ENCODE results near the gene UQCRQ. TPM values are rescaled to one million over a fixed set of nuclear protein-coding genes. Genes with fewer than 3 reads are reported as not detected.

Gene UQCRQ
- total RNA-seq, 2 experiments from 2014 or later: 540 to 565 TPM

- Mint-ChIP-seq H3K4me3 (no peak overlapping the region), H3K27me3 (no peaks in the 10 kb centered on the region), H3K9me3 (no peaks in the 10 kb centered on the region), H3K27ac (no peak overlapping the region), H3K4me1 (ENCODE audit: low read depth) (peaks cover under 1% of the 10 kb centered on the region), H3K36me3 (peaks cover 22% of the 10 kb centered on the region)
- CTCF ChIA-PET: no interaction called here
- POLR2A ChIA-PET: no interaction called here
- DNase-seq: no peak
- intact Hi-C loops (cut with micrococcal nuclease): no loop called here
These were observed 7.5 kb downstream of the UQCRQ start for GRCh38 chr5:132873930-132874271.

- no peaks in the 10 kb centered on the region for H3K9me3 Mint-ChIP-seq
- no peaks in the 10 kb centered on the region for H3K4me1 Mint-ChIP-seq (ENCODE audit: low read depth)
- H3K36me3 Mint-ChIP-seq: peaks cover 22% of the 10 kb centered on the region
- intact Hi-C loops (cut with micrococcal nuclease): no loop called here
- no peaks in the 10 kb centered on the region for H3K27me3 Mint-ChIP-seq
- H3K27ac Mint-ChIP-seq: no peak overlapping the region
- ChIA-PET CTCF (no interaction called here), POLR2A (interaction anchor here (1.8 kb wide), 1 partner anchor 9 kb away, joined by 4 read pairs; no protein-coding TSS in a partner anchor)
- DNase-seq: no peak
- H3K4me3 Mint-ChIP-seq: no peak overlapping the region
These were observed 9.7 kb downstream of the UQCRQ start for GRCh38 chr5:132876020-132876759.

- no peaks in the 10 kb centered on the region for H3K4me1 Mint-ChIP-seq (ENCODE audit: low read depth)
- H3K36me3 Mint-ChIP-seq: peaks cover 21% of the 10 kb centered on the region
- H3K9me3 Mint-ChIP-seq: no peaks in the 10 kb centered on the region
- H3K27me3 Mint-ChIP-seq: no peaks in the 10 kb centered on the region
- intact Hi-C loops (cut with micrococcal nuclease): no loop called here
- DNase-seq: no peak
- H3K4me3 Mint-ChIP-seq: no peak overlapping the region
- no peak overlapping the region for H3K27ac Mint-ChIP-seq
- POLR2A ChIA-PET: interaction anchor here (1.8 kb wide), 1 partner anchor 10 kb away, joined by 4 read pairs; no protein-coding TSS in a partner anchor
- CTCF ChIA-PET: interaction anchor here (0.7 to 1.8 kb wide), 2 partner anchors 14 to 53 kb away, joined by 4 to 6 read pairs; no protein-coding TSS in a partner anchor
These were observed 11.0 kb downstream of the UQCRQ start for GRCh38 chr5:132877466-132877865.

DNA sequence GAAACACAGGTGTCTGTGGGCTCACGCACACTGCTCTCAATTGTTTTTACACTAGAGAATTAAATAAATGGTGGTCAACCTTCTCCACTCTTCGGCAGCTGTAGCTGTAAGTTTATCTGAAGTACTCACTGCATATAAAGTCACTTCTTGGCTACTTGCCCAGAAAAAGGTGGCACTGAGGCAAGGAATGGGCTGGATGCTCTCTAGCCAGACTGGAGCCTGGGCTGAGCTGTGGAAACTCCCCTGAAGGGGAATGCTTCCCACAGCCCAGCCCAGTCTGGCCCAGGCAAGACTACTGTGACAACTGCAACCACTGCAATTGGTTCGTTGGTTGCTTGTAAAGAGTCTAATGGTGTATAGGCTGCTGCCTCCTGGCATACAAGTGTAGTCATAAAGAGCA is 11.5 kb downstream of the UQCRQ start:
- Mint-ChIP-seq H3K4me1 (ENCODE audit: low read depth) (no peaks in the 10 kb centered on the region), H3K4me3 (no peak overlapping the region), H3K9me3 (no peaks in the 10 kb centered on the region), H3K36me3 (peaks cover 19% of the 10 kb centered on the region), H3K27ac (no peak overlapping the region), H3K27me3 (no peaks in the 10 kb centered on the region)
- intact Hi-C loops (cut with micrococcal nuclease): no loop called here
- CTCF ChIA-PET: interaction anchor here (1.8 kb wide), 1 partner anchor 14 kb away, joined by 6 read pairs; no protein-coding TSS in a partner anchor
- POLR2A ChIA-PET: interaction anchor here (1.8 kb wide), 1 partner anchor 11 kb away, joined by 4 read pairs; no protein-coding TSS in a partner anchor
- no peak for DNase-seq

DNA sequence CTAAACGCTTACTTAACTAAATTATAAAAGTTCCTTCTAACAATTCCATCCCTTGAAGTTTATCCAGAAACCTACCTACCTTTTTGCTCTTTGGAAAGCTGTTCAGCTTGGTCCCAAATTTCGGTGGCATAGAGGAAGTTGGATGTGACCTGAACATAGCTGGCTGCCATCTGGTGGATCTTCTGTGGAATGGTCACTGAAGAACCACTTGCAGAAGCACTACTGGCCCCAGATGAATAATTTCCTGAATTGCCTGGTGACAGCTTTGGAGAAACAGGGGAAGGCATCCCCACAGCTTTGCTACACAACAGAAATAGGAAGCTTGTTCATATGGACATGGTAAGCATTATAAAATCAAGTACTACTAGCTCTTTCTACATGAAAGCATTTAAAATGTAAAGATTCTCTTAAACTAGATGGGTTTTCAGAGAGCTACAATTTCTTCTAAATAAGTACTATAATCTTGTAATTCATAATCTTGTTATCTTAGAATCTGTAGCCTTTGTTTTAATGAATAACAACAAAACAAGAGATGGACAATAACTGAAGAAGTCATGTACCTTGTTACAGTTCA is 16.9 kb downstream of the UQCRQ start:
- Mint-ChIP-seq H3K4me1 (ENCODE audit: low read depth) (peaks cover 3% of the 10 kb centered on the region), H3K4me3 (no peak overlapping the region), H3K27me3 (no peaks in the 10 kb centered on the region), H3K27ac (no peak overlapping the region), H3K9me3 (no peaks in the 10 kb centered on the region), H3K36me3 (peaks cover 28% of the 10 kb centered on the region)
- POLR2A ChIA-PET: no interaction called here
- intact Hi-C loops (cut with micrococcal nuclease): loop anchor here (2.0 kb wide), 1 partner anchor 53 kb away; the partner anchor contains the start of gene SHROOM1
- DNase-seq: peak; percentile 38
- CTCF ChIA-PET: interaction anchor here (0.6 to 2.6 kb wide), 17 partner anchors 10 to 497 kb away, joined by 3 to 17 read pairs (median 3); partner anchors contain the start of genes GDF9, SHROOM1 and UQCRQ

- H3K4me3 Mint-ChIP-seq: no peak overlapping the region
- peaks cover 3% of the 10 kb centered on the region for H3K4me1 Mint-ChIP-seq (ENCODE audit: low read depth)
- intact Hi-C loops (cut with micrococcal nuclease): no loop called here
- ChIA-PET CTCF (interaction anchor here (1.6 kb wide), 1 partner anchor 51 kb away, joined by 3 read pairs; no protein-coding TSS in a partner anchor), POLR2A (no interaction called here)
- no peak overlapping the region for H3K27ac Mint-ChIP-seq
- no peaks in the 10 kb centered on the region for H3K27me3 Mint-ChIP-seq
- H3K9me3 Mint-ChIP-seq: no peaks in the 10 kb centered on the region
- H3K36me3 Mint-ChIP-seq: peaks cover 30% of the 10 kb centered on the region
- DNase-seq: no peak
These were observed 18.1 kb downstream of the UQCRQ start for GRCh38 chr5:132884548-132884947.

- H3K4me3 Mint-ChIP-seq: no peak overlapping the region
- no peaks in the 10 kb centered on the region for H3K9me3 Mint-ChIP-seq
- CTCF ChIA-PET: no interaction called here
- POLR2A ChIA-PET: no interaction called here
- H3K4me1 Mint-ChIP-seq (ENCODE audit: low read depth): peaks cover 3% of the 10 kb centered on the region
- DNase-seq: no peak
- intact Hi-C loops (cut with micrococcal nuclease): no loop called here
- H3K27me3 Mint-ChIP-seq: no peaks in the 10 kb centered on the region
- H3K27ac Mint-ChIP-seq: no peak overlapping the region
- peaks cover 25% of the 10 kb centered on the region for H3K36me3 Mint-ChIP-seq
These were observed 19.8 kb downstream of the UQCRQ start for GRCh38 chr5:132886064-132886823.

DNA sequence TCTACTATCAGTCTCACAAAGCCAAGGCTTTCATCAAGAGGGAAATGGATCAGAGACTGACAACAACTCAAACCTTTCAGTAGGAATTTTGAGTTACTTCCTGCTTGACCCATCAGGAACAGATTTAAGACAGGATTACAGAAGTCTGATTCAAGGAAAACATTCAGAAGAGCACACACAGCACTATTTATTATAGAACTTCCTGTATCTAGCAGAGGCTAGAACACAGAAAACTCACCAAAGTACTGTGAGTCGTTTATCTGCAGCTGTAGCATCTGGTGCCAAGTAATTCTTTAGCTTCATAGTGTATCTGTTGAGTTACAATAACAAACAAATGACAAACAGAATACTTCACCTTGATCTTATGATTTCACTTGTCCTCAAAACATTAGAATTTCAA is 20.8 kb downstream of the UQCRQ start:
- DNase-seq: no peak
- H3K4me1 Mint-ChIP-seq (ENCODE audit: low read depth): peaks cover 3% of the 10 kb centered on the region
- H3K4me3 Mint-ChIP-seq: no peak overlapping the region
- ChIA-PET POLR2A (no interaction called here), CTCF (no interaction called here)
- no peaks in the 10 kb centered on the region for H3K27me3 Mint-ChIP-seq
- H3K9me3 Mint-ChIP-seq: no peaks in the 10 kb centered on the region
- H3K36me3 Mint-ChIP-seq: peaks cover 28% of the 10 kb centered on the region
- intact Hi-C loops (cut with micrococcal nuclease): no loop called here
- no peak overlapping the region for H3K27ac Mint-ChIP-seq

- Mint-ChIP-seq H3K4me1 (ENCODE audit: low read depth) (peaks cover 3% of the 10 kb centered on the region), H3K36me3 (peaks cover 38% of the 10 kb centered on the region), H3K27me3 (no peaks in the 10 kb centered on the region), H3K27ac (no peak overlapping the region), H3K9me3 (no peaks in the 10 kb centered on the region), H3K4me3 (no peak overlapping the region)
- intact Hi-C loops (cut with micrococcal nuclease): no loop called here
- ChIA-PET POLR2A (no interaction called here), CTCF (no interaction called here)
- DNase-seq: no peak
These were observed 23.1 kb downstream of the UQCRQ start for GRCh38 chr5:132889501-132889900.

DNA sequence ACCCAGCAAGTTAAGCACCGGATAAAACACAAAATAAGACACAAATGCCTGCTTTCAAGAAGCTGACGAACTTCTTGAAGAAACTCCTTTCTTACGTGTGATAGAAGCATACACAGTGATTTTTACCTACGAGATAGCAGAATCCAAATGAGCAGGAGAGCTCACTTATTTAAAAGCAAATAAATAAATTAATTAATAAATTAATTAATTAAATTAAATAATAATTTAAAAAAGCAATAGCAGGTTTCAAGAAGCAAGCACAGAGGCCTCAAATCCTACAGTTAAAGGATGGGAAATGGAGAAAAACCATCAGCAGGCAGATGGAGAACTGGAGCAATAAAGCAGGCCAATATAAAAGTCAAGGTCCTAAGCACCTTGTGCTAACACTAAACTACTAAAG is 24.4 kb downstream of the UQCRQ start:
- no peaks in the 10 kb centered on the region for H3K9me3 Mint-ChIP-seq
- POLR2A ChIA-PET: no interaction called here
- no peak overlapping the region for H3K4me3 Mint-ChIP-seq
- intact Hi-C loops (cut with micrococcal nuclease): no loop called here
- CTCF ChIA-PET: interaction anchor here (1.2 to 2.0 kb wide), 2 partner anchors 13 to 71 kb away, joined by 3 to 6 read pairs; no protein-coding TSS in a partner anchor
- H3K27ac Mint-ChIP-seq: no peak overlapping the region
- H3K4me1 Mint-ChIP-seq (ENCODE audit: low read depth): no peaks in the 10 kb centered on the region
- H3K27me3 Mint-ChIP-seq: no peaks in the 10 kb centered on the region
- peaks cover 41% of the 10 kb centered on the region for H3K36me3 Mint-ChIP-seq
- DNase-seq: no peak

DNA sequence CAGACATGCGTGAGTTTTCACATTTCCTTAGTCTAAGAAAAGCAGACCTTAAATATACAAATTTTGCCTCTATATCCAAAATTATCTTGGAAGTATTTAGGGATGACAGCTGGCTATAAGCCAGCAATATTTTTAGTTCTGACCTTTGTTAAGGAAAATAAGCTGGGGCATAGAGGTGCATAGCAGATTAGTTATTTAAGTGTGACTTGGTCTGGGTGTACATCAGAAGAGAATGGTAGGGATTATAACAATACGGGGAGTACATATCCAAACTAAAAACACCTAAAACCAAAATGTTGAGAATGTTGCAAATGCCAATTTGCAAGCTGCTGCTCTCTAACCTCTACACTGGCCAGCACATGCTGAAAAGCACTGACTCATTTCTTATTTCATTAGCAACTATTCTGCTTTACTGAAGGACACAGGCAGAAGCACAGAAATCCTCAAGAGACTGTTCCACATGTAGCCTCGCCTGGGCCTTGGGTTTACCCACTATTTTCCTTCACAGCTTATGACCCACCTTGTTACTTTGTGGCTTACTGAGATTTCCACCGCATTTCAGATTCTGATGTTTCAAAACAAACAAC is 29.4 kb downstream of the UQCRQ start:
- Mint-ChIP-seq H3K27ac (no peak overlapping the region), H3K36me3 (peaks cover 36% of the 10 kb centered on the region)
- intact Hi-C loops (cut with micrococcal nuclease): no loop called here

DNA sequence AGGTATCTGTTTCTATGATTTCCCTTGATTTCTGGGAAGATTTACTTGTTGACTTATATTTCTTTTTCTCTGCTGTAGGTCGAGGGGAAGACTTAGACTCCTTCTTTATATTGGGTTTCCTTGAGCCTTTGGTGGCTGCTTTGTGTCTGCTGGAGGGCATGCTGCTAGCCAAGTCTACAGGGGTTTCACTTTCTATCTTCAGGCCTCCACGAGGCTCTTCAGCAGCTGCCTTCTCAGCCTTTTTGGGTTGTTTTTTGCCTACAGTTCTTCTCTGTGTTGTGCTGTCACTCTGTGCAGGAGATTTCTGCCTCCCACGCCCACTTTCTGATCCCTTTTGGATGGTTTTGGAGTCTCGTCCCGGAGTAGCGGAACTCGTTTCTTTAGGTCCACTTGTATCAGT is 30.2 kb downstream of the UQCRQ start:
- intact Hi-C loops (cut with micrococcal nuclease): no loop called here
- no peak overlapping the region for H3K4me3 Mint-ChIP-seq
- no peak overlapping the region for H3K27ac Mint-ChIP-seq
- ChIA-PET POLR2A (no interaction called here), CTCF (no interaction called here)
- DNase-seq: no peak
- H3K9me3 Mint-ChIP-seq: no peaks in the 10 kb centered on the region
- peaks cover 36% of the 10 kb centered on the region for H3K36me3 Mint-ChIP-seq
- H3K27me3 Mint-ChIP-seq: no peaks in the 10 kb centered on the region
- H3K4me1 Mint-ChIP-seq (ENCODE audit: low read depth): no peaks in the 10 kb centered on the region

More for the DNA sequence above, 29.4 kb downstream of the UQCRQ start:
- DNase-seq: no peak
- no peak overlapping the region for H3K4me3 Mint-ChIP-seq
- no peaks in the 10 kb centered on the region for H3K9me3 Mint-ChIP-seq
- no peaks in the 10 kb centered on the region for H3K27me3 Mint-ChIP-seq
- H3K4me1 Mint-ChIP-seq (ENCODE audit: low read depth): no peaks in the 10 kb centered on the region
- POLR2A ChIA-PET: no interaction called here
- CTCF ChIA-PET: no interaction called here
